NCI-H146 treated with DMSO at 0.1 percent for 48 hours (cell line): Measurements from ENCODE around the gene OR10V1.

Experiments
- DNase-seq: peaks from one replicate; lab custom pipeline; 2025; ENCODE audit not compliant: unreplicated experiment; lab: John Stamatoyannopoulos, UW

The OR10V1 gene, protein sequence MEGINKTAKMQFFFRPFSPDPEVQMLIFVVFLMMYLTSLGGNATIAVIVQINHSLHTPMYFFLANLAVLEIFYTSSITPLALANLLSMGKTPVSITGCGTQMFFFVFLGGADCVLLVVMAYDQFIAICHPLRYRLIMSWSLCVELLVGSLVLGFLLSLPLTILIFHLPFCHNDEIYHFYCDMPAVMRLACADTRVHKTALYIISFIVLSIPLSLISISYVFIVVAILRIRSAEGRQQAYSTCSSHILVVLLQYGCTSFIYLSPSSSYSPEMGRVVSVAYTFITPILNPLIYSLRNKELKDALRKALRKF

DNA sequence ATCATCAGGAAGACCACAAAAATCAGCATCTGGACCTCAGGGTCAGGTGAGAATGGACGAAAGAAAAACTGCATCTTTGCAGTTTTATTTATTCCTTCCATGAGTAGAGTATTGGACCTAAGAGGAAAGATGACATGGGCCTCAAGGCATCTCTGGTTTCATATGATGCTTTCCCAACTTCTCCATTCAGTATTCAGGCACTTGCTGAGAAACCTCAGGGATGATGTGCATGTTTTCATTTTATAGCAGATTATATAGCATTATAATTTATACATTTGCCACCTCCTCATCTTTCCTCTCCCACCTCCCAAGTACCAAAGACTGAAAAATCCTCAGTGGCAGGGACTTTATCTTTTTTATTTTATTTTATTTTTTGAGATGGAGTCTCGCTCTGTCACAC, at the start of gene OR10V1:
Gene OR10V1, minus strand, starts transcription at position 101 of the 400 bp plus-strand sequence. Its CDS starts 0 bp downstream, at position 101.
- DNase-seq, result no peak

- no peak for DNase-seq
These were observed 48.3 kb upstream of the OR10V1 start for GRCh38 chr11:59761993-59762392.

DNA sequence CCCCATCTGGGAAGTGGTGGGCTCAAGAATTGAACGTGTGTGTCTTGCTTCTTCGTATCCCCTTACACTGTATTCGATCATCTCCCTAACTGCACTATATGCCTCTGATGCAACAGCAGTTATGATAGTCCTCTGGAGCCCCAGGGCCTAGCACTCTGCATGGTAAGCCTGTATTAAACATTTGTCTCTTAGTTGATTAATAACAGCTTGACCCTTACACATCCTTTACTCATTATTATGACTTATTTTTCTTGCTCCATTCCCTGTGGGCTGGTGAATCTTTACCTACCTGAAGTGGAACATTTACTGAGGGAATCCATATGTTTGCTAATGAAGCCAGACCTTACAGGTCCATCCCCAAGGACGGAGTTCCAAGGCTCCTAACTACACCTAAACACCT, 47.1 kb upstream of the OR10V1 start:
- DNase-seq, result no peak

- DNase-seq, result no peak
These were observed 46.3 kb upstream of the OR10V1 start for GRCh38 chr11:59759900-59760299.

DNA sequence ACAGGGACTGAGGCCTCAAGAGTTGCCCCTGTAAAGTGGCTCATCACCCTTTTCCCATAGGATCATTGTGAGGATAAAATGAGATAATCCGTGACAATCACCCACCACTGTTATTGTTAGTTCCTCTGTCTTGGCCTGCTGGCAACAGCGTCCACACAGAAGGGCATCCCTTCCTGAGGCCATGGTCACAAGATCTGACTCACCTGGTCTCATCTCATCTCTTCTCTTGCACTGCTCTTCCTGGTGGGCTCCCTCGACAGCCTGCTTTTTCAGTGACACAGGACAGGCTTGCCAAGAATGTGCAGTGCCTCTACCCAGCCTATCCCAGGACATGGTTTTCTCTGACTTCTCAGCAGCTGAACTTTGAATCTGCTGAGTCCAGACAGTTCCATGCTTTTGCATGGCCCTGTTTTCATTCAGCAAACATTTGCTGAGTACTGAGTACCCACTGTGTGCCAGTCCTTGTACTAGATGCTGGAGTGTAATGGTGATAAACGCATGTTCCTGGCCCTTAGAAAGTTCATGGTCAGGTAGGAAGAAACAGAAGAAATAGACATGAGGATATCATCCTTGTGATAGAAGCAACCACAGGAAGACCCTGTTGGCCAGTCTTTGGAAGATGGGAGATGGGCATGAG, 44.9 kb upstream of the OR10V1 start:
- DNase-seq, result no peak

GRCh38 chr11:59756845-59757244, 43.2 kb upstream of the OR10V1 start:
- DNase-seq, result no peak

DNA sequence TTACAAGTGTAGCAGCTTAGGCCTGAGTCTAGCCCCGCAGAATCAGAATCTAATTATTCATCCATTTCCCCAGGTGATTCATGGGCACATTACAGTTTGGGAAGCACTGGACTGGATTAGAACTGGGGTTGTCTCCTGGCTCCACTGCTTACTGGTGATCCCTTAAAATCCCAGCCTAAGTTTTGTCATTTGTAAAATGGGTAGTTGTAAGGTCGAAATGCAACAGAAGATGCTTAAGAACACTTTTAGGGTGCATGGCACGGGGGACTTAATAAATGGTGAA, 42.9 kb upstream of the OR10V1 start:
- no peak for DNase-seq

- peak; percentile 43 for DNase-seq
These were observed 42.3 kb upstream of the OR10V1 start for GRCh38 chr11:59755701-59756557.

DNA sequence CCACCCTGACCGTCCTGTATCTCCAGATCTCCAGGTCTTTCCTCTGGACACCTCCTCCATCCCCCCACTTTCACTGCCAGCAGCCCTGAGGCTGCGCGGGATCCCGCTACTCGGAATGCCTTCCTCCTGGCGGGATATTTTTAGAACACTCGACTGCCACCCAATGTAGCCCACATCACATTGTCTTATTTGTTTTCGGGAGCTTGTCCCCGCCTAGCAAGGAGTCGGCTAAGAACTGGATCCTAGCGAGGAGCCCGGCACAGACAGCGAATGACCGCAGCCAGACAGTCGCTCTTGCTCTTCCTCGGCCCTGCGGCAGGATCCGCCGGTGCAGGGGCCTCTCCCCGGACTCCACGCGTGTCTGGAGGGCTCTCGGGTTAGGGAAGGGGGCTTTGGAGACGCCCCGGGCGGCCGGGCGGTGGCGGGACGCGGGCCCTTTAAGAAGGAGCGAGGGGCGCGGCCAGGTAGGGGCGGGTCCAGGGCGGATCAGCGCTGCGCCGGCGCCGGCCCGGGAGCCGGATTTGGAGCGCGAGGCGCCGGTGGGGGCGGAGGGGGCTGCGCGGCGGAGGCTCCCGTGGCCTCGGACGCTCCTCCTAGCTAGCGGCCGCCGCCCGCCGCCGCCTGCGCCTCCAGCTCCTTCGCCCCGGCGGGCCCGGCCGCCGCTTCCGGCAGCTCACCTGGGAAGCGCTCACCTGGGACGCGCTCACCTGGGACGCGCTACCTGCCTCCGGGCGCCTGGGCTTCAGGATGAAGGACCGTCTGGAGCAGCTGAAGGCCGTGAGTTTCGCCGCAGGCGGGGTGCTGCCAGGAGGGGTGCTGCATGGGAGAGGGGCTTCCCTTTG, 41.4 kb upstream of the OR10V1 start, which contains the start of gene STX3:
Gene STX3, plus strand, starts transcription at position 518 of the 842 bp plus-strand sequence. Its CDS starts 230 bp downstream, at position 748.
- DNase-seq, result peak; percentile 53

DNA sequence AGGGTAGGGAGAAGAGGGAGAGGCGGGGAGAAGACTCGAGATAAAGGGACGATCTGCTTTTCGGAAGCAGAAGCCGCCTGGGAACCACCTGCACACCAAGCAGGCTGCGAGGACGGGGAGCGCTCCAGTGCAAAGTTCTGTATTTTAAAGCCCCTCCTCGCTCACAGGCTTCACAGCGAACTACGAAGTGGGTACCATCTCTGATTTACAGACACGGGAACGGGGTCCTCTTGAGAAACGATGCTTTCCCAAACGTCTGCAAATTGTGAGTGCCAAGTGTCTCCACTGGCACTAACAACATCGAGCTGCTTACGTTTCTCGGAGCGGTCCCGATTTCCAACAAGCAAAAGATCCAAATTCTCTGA, 40.8 kb upstream of the OR10V1 start:
- peak; percentile 12 for DNase-seq

DNA sequence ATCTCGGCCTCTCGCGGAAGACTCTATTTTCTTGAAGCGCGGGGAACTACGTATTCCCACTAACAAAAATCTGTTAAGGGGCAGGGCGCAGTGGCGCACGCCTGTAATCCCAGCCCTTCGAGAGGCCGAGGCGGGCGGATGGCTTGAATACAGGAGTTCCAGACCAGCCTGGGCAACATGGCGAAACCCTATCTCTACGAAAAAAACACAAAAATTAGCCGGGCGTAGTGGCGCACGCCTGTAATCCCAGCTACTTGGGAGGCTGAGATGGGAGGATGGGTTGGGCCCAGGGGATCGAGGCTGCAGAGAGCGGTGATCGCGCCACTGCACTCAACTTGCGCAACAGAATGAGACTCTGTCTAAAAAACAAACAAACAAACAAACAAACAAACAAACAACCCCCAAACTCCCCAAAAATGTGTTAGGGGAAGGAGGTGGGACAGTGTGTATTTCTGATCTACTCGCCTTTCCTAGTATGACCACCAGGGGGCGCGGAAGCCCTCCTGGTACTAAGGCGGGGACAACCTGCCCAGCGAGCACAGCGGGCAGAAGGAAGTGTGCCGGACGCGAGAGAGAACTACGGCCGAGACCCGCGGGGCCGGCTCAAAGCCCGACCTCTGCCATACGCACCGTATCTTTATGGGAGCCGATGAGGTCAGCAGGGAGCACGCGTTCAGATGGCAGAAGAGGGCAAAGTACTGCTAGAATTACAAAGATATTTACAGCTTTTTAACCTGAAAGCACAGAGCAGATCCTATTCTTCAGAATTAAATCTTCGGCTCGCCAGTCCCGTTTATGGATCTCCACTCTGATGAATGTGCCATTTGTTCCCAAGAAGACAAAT, 40.2 kb upstream of the OR10V1 start:
- DNase-seq, result peak; percentile 67

GRCh38 chr11:59746111-59746510, 32.5 kb upstream of the OR10V1 start:
- no peak for DNase-seq

DNA sequence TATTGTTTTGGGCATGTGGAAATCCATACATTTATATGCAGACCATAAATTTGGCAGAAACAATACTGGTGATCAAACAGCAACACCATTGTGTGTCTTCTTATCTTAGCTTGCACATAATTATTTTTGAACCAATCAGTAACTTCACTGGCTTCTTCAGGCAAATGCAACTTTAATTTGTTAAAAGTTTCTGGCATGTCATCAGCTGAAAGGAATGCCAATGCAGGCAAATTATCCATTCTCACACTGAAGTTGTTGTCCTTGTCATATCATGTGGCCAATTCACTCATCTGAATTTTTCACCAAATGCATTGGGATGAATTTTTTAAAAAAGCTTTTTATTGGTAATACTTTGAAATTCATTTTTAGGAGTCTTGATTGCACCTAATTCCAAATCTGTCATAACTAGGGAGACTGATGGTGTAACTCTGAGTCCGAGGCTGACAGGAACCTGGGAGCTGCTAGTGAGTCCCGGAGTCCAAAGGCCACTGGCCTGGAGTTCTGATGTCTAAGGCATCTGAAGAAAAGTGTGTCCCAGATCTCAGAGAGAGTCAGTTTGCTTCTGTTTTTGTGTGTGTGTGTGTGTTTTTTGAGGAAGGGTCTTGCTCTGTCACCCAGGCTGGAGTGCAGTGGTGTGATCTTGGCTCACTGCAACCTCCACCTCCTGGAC, 17.4 kb upstream of the OR10V1 start:
- no peak for DNase-seq

GRCh38 chr11:59729834-59730233, 16.2 kb upstream of the OR10V1 start:
- DNase-seq, result no peak

- no peak for DNase-seq
These were observed 15.3 kb upstream of the OR10V1 start for GRCh38 chr11:59728913-59729312.

DNA sequence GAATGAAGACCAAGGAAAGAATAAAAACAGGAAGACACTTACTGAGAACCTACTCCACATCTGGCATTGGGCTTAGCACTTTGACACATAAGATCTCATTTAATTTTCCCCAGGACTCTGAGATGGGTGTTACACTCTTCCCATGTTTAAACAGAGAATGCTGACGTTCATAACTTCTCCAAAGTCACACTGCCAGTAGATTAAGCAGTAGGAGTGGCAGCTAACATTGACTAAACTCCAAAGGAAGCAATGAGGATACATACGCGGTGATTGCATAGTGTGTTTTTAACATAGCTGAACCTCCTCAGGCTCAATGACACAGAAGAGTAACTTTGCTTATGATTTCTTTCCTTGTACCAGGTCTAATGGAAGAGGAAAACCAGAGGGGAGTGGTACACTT, 14.5 kb upstream of the OR10V1 start:
- no peak for DNase-seq

DNA sequence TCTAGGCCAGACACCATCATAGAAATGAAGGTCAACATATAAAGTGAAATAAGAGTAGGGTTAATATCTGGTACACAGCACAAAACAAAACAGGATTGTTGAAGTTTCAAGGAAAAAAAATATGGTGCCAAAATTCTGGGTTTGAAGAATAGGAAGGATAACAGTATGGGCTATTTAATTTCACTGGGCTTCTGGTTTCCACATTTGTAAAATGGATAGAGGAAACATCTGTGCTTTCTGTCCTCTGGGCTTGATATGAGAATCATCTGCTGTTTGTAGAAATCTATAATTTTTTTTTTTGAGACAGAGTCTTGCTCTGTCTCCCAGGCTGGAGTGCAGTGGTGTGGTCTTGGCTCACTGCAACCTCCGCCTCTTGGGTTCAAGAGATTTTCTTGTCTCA, 13.8 kb upstream of the OR10V1 start:
- no peak for DNase-seq

GRCh38 chr11:59724066-59724465, 10.4 kb upstream of the OR10V1 start:
- no peak for DNase-seq

GRCh38 chr11:59719556-59719955, 5.9 kb upstream of the OR10V1 start:
- no peak for DNase-seq

GRCh38 chr11:59716051-59716450, 2.4 kb upstream of the OR10V1 start:
- DNase-seq, result no peak
